Prostate gland (tissue), 2 donors: Measurements from ENCODE around the gene GAN. TPM values are rescaled to one million over a fixed set of nuclear protein-coding genes. Genes with fewer than 3 reads are reported as not detected.

Source experiments
- DNase-seq: peaks from one replicate; pipeline ENCODE4 v3.0.0-alpha.2; 2019; ENCODE audit warnings: low spot score
- H3K27ac ChIP-seq, 2 donors: fragments of 200-600 bp; sonication (generic); 2 replicates each; pipeline ENCODE4 v1.5.1; 2017 to 2019
- H3K27me3 ChIP-seq: fragments of 200-600 bp; sonication (generic); replicated peaks from 2 replicates; pipeline ENCODE4 v1.5.1; 2019; ENCODE audit not compliant: insufficient read depth
- H3K36me3 ChIP-seq, 2 donors: fragments of 200-600 bp; sonication (generic); 1 replicate in 1 of 2; 2 replicates in 1 of 2; pipeline versions ENCODE4 v1.5.1 to v1.8.1; 2017 to 2019
- H3K4me1 ChIP-seq: fragments of 200-600 bp; sonication (generic); replicated peaks from 2 replicates; pipeline ENCODE4 v1.5.1; 2019
- H3K4me3 ChIP-seq, 2 donors: fragments of 200-600 bp; sonication (generic); 2 replicates each; pipeline ENCODE4 v1.5.1; 2017 to 2019
- H3K9me3 ChIP-seq: fragments of 200-600 bp; sonication (generic); 2 replicates; pipeline ENCODE4 v1.5.1; 2017
- CTCF ChIP-seq, 4 experiments: fragments of 200-600 bp in 2 of 4; fragments of 450-650 bp in 2 of 4; sonication (generic) in 2 of 4; IDR thresholded peaks; 1 replicate in 3 of 4; 2 replicates in 1 of 4; pipeline ENCODE4 v1.5.1; 2016 to 2019; ENCODE audit warnings: antibody characterized with exemption in 4 of 4, mild to moderate bottlenecking in 2 of 4, moderate library complexity in 2 of 4
- POLR2A ChIP-seq: fragments of 450-650 bp; IDR thresholded peaks from one replicate; pipeline ENCODE4 v1.6.1; 2016; ENCODE audit warnings: antibody characterized with exemption, mild to moderate bottlenecking
- POLR2AphosphoS5 ChIP-seq: sonication (generic); formaldehyde crosslinking; IDR thresholded peaks from one replicate; pipeline ENCODE4 v1.6.1; 2017; ENCODE audit warnings: antibody characterized with exemption
- WGBS: methylation state at CpG from one replicate; pipeline ENCODE4 v1.1.5; 2018; 5-methylcytosine and 5-hydroxymethylcytosine counted together
- intact Hi-C: fragments of 100-400 bp; cut with DNase I; formaldehyde crosslinking; loops from one replicate; pipeline ENCODE4 v1.14.2; 2022
- total RNA-seq, 2 donors: library from RNA; depleted of rRNA; stranded (reverse); fragments of >200 nt; gene quantifications; one replicate each; pipeline ENCODE4 v1.1.0, GENCODE V29; 2016

Gene GAN
- total RNA-seq, 2 donors from 2014 or later: 8.2 to 10.1 TPM

- H3K27me3 ChIP-seq: no peaks in the 10 kb centered on the region
- H3K9me3 ChIP-seq: no peaks in the 10 kb centered on the region
- WGBS: 58% methylated on average over 10 of the region's 10 CpGs
- intact Hi-C loops: no loop called here
- H3K4me1 ChIP-seq: no peaks in the 10 kb centered on the region
- no peaks in the 10 kb centered on the region for H3K36me3 ChIP-seq
- H3K27ac ChIP-seq: no peak overlapping the region
- H3K4me3 ChIP-seq: no peak overlapping the region
- TF ChIP-seq CTCF (IDR thresholded peaks at IDR 0.05): no peak
- no peak for TF ChIP-seq POLR2AphosphoS5
- no peak for TF ChIP-seq POLR2A
- no peak for DNase-seq
These were observed 96.0 kb downstream of the GAN start for GRCh38 chr16:81410643-81411293.

GRCh38 chr16:81413245-81413990 is 98.7 kb downstream of the GAN start:
- TF ChIP-seq POLR2A: no peak
- no peak for TF ChIP-seq CTCF (IDR thresholded peaks at IDR 0.05)
- no peak for TF ChIP-seq POLR2AphosphoS5
- H3K4me3 ChIP-seq: no peak overlapping the region
- WGBS: 86% methylated on average over 11 of the region's 11 CpGs
- H3K36me3 ChIP-seq: no peaks in the 10 kb centered on the region
- H3K27ac ChIP-seq: no peak overlapping the region
- H3K4me1 ChIP-seq: no peaks in the 10 kb centered on the region
- H3K9me3 ChIP-seq: no peaks in the 10 kb centered on the region
- DNase-seq: no peak
- intact Hi-C loops: no loop called here
- H3K27me3 ChIP-seq: no peaks in the 10 kb centered on the region

- 84% methylated on average over 11 of the region's 11 CpGs for WGBS
- intact Hi-C loops: no loop called here
- DNase-seq: no peak
These were observed 101.0 kb downstream of the GAN start for GRCh38 chr16:81415751-81416150.

GRCh38 chr16:81416749-81417148 is 102.0 kb downstream of the GAN start:
- Histone ChIP-seq H3K27me3 (no peaks in the 10 kb centered on the region), H3K9me3 (no peaks in the 10 kb centered on the region), H3K4me3 (no peak overlapping the region), H3K36me3 (no peaks in the 10 kb centered on the region), H3K27ac (no peak overlapping the region), H3K4me1 (no peaks in the 10 kb centered on the region)
- no peak for DNase-seq
- intact Hi-C loops: no loop called here
- 88% methylated on average over 8 of the region's 8 CpGs for WGBS
- TF ChIP-seq POLR2A (no peak), CTCF (IDR thresholded peaks at IDR 0.05) (no peak), POLR2AphosphoS5 (no peak)

More at GRCh38 chr16:81415751-81416150, 101.0 kb downstream of the GAN start:
- H3K4me1 ChIP-seq: no peaks in the 10 kb centered on the region
- H3K36me3 ChIP-seq: no peaks in the 10 kb centered on the region
- H3K27ac ChIP-seq: no peak overlapping the region
- no peaks in the 10 kb centered on the region for H3K9me3 ChIP-seq
- no peak overlapping the region for H3K4me3 ChIP-seq
- H3K27me3 ChIP-seq: no peaks in the 10 kb centered on the region
- TF ChIP-seq POLR2A (no peak), POLR2AphosphoS5 (no peak)

GRCh38 chr16:81417210-81417609 is 102.4 kb downstream of the GAN start:
- no peak for DNase-seq
- Histone ChIP-seq H3K27me3 (no peaks in the 10 kb centered on the region), H3K27ac (no peak overlapping the region), H3K36me3 (no peaks in the 10 kb centered on the region), H3K4me1 (no peaks in the 10 kb centered on the region), H3K9me3 (no peaks in the 10 kb centered on the region), H3K4me3 (no peak overlapping the region)
- intact Hi-C loops: no loop called here
- 81% methylated on average over 5 of the region's 5 CpGs for WGBS
- no peak for TF ChIP-seq POLR2A
- no peak for TF ChIP-seq POLR2AphosphoS5
- TF ChIP-seq CTCF (IDR thresholded peaks at IDR 0.05): no peak
